ENCODE data around the gene ESRRA. TPM values are rescaled to one million over a fixed set of nuclear protein-coding genes. Genes with fewer than 3 reads are reported as not detected.

The ESRRA gene
- total RNA-seq, 1 experiment from 2014 or later = 53.4 TPM

- peaks cover 59% of the 10 kb centered on the region for H3K27me3 Mint-ChIP-seq (ENCODE audit: unreplicated experiment)
Measured at GRCh38 chr11:64299847-64300648, 5.3 kb upstream of the ESRRA start, which contains the start of gene CATSPERZ. TSS of gene CATSPERZ (plus strand) at chr11:64300358. CDS start at chr11:64300411, 53 bp downstream.

GRCh38 chr11:64303109-64304031 is 2.0 kb upstream of the ESRRA start:
- Mint-ChIP-seq H3K36me3 (ENCODE audit: insufficient read depth, unreplicated experiment) (peaks cover 36% of the 10 kb centered on the region), H3K27me3 (ENCODE audit: unreplicated experiment) (peaks cover 26% of the 10 kb centered on the region), H3K27ac (ENCODE audit: unreplicated experiment) (no peak overlapping the region), H3K4me1 (ENCODE audit: low read depth, unreplicated experiment) (peaks cover 34% of the 10 kb centered on the region), H3K4me3 (ENCODE audit: low read depth, unreplicated experiment) (peak overlapping the region; percentile 100), H3K9me3 (ENCODE audit: low read depth, unreplicated experiment) (no peaks in the 10 kb centered on the region)
- BruUV-seq (replicated peaks) = no TSS peak
- no peak for TF ChIP-seq CTCF (IDR thresholded peaks at IDR 0.05; ENCODE audit: unreplicated experiment)
- DNase-seq = no peak
- CTCF ChIA-PET = interaction anchor here (0.7 to 3.7 kb wide), 7 partner anchors 32 to 98 kb away, joined by 3 to 25 read pairs (median 7); partner anchors contain the start of genes NUDT22 and TRPT1
- intact Hi-C loops (cut with micrococcal nuclease; ENCODE audit: unreplicated experiment) = loop anchor here (2.0 to 10.0 kb wide), 2 partner anchors 33 to 59 kb away; partner anchors contain the start of genes FKBP2 and PPP1R14B

More at GRCh38 chr11:64299847-64300648, 5.3 kb upstream of the ESRRA start, which contains the start of gene CATSPERZ:
- no peak for TF ChIP-seq CTCF (IDR thresholded peaks at IDR 0.05; ENCODE audit: unreplicated experiment)
- H3K9me3 Mint-ChIP-seq (ENCODE audit: low read depth, unreplicated experiment) = no peaks in the 10 kb centered on the region
- H3K4me1 Mint-ChIP-seq (ENCODE audit: low read depth, unreplicated experiment) = peaks cover 26% of the 10 kb centered on the region
- no peak for DNase-seq
- intact Hi-C loops (cut with micrococcal nuclease; ENCODE audit: unreplicated experiment) = loop anchor here (10.0 kb wide), 1 partner anchor 55 kb away; the partner anchor contains the start of genes FKBP2 and PPP1R14B
- peak within 1 kb of the TSS; percentile 60 for H3K27ac Mint-ChIP-seq (ENCODE audit: unreplicated experiment)
- peaks cover 13% of the 10 kb centered on the region for H3K36me3 Mint-ChIP-seq (ENCODE audit: insufficient read depth, unreplicated experiment)
- H3K4me3 Mint-ChIP-seq (ENCODE audit: low read depth, unreplicated experiment) = peak within 1 kb of the TSS; percentile 63
- CTCF ChIA-PET = interaction anchor here (0.6 to 2.2 kb wide), 8 partner anchors 11 to 143 kb away, joined by 3 to 17 read pairs (median 6); no protein-coding TSS in a partner anchor
- BruUV-seq (replicated peaks) = no TSS peak

GRCh38 chr11:64304032-64304315 is 1.4 kb upstream of the ESRRA start:
- peak overlapping the region; percentile 100 for H3K4me3 Mint-ChIP-seq (ENCODE audit: low read depth, unreplicated experiment)
- peaks cover 39% of the 10 kb centered on the region for H3K36me3 Mint-ChIP-seq (ENCODE audit: insufficient read depth, unreplicated experiment)
- DNase-seq = no peak
- H3K27me3 Mint-ChIP-seq (ENCODE audit: unreplicated experiment) = peaks cover 21% of the 10 kb centered on the region
- intact Hi-C loops (cut with micrococcal nuclease; ENCODE audit: unreplicated experiment) = loop anchor here (2.0 to 10.0 kb wide), 2 partner anchors 33 to 59 kb away; partner anchors contain the start of genes FKBP2 and PPP1R14B
- H3K4me1 Mint-ChIP-seq (ENCODE audit: low read depth, unreplicated experiment) = peaks cover 34% of the 10 kb centered on the region
- CTCF ChIA-PET = interaction anchor here (0.7 to 3.7 kb wide), 9 partner anchors 13 to 99 kb away, joined by 3 to 25 read pairs (median 4); partner anchors contain the start of genes PRDX5 and TRMT112
- no peak for TF ChIP-seq CTCF (IDR thresholded peaks at IDR 0.05; ENCODE audit: unreplicated experiment)
- no TSS peak for BruUV-seq (replicated peaks)
- peak overlapping the region; percentile 50 for H3K27ac Mint-ChIP-seq (ENCODE audit: unreplicated experiment)
- H3K9me3 Mint-ChIP-seq (ENCODE audit: low read depth, unreplicated experiment) = no peaks in the 10 kb centered on the region
